H1 (cell line): ENCODE results near the gene NPTX1. TPM values are rescaled to one million over a fixed set of nuclear protein-coding genes. Genes with fewer than 3 reads are reported as not detected.

Experiments used
- CTCF ChIP-seq, 3 experiments: IDR thresholded peaks; 1 replicate in 2 of 3; 2 replicates in 1 of 3; pipeline versions ENCODE4 v1.5.1 to v1.6.1; 2011; ENCODE audit warnings: low read length in 3 of 3, mild to moderate bottlenecking in 3 of 3, inconsistent platforms in 2 of 3, low read depth in 1 of 3, moderate library complexity in 1 of 3; ENCODE audit not compliant: insufficient read depth in 1 of 3; ENCODE audit errors: control extremely low read depth in 1 of 3
- YY1 ChIP-seq: IDR thresholded peaks from 2 replicates; pipeline ENCODE4 v1.6.1; 2011; ENCODE audit warnings: low read depth, mild to moderate bottlenecking, low read length
- polyA plus RNA-seq, 7 experiments: library from polyadenylated mRNA; depleted of rRNA in 3 of 7; stranded (reverse) in 5 of 7; unstranded in 2 of 7; fragments of >200 nt in 5 of 7; fragments of 200-250 nt in 2 of 7; gene quantifications; 1 replicate in 5 of 7; 2 replicates in 1 of 7; 4 replicates in 1 of 7; pipeline versions ENCODE4 v1.2.1 to v1.2.3, GENCODE V29; 2011 to 2013; ENCODE audit warnings: missing spikeins in 2 of 7, mixed read lengths in 2 of 7
- total RNA-seq: library from RNA; stranded (reverse); fragmentation: NEBNext Ultra II Directional; extraction: Animal tissue kit (Norgen Biotek cat#: 25700); gene quantifications from 2 replicates; pipeline ENCODE4 v1.2.1, GENCODE V29; 2021

Gene NPTX1
- total and polyA plus RNA-seq, 2 of the 8 experiments (the other 6 are each of a cell fraction or from before 2014, with no cell fraction given), result 12.0 to 17.9 TPM

DNA sequence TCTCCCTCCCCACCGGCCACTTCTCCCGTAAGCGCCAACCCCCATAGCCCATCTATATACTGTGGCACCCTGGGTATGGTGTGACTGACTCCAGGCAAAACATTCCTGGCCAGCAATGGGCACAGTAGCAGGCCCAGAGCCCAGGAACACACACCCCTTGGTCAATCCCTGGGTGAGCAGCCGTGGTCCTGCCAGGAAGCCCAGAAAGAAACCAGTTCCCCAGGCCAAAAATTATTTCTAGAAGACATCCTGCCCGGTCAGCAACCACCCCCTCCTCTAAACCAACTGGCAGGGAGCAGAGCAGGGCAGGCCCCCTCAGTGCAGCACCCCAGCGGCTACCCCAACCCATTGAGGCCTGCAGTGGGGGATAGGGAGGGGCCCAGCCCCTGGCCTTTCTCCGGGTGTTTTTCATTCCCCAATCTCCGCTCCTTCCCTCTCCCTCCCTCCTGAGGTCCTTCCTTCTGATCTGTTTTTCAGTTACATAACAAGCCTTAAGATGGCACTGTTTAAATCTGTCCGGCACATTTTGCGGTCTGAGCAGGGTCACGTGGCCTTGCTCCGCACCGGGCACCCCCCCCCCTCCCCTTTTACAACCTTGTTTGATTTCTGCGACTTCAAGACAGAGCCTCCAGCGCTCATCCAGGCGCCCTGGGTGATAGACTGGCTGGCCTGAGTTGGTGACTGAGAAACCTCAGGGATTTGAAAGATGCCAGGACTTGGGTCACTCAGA is 2.0 kb downstream of the NPTX1 start (continued):
- TF ChIP-seq CTCF (IDR thresholded peaks at IDR 0.05; ENCODE audit: control extremely low read depth in 1 of 3, insufficient read depth in 1 of 3, low read depth in 1 of 3, low read length in 3 of 3), result peak in 1 of 3 experiments; percentile 18; a peak in 1 of 4 replicates
- peak; percentile 5; the same call in 1 of the 2 replicates for TF ChIP-seq YY1
